Astrocyte of the hippocampus (primary cell): ENCODE measurements around the gene TUBA1A.
"Not testable (repeated sequence)": the region's sequence is repeated elsewhere in the genome, so short reads cannot be mapped to it uniquely, and the experiment has no call there.

Experiments used
- DNase-seq: peaks from one replicate; pipeline ENCODE4 v3.0.0; 2011; ENCODE audit warnings: low read depth, low spot score

Gene TUBA1A

GRCh38 chr12:49154221-49154620, 34.7 kb downstream of the TUBA1A start:
- no peak for DNase-seq

DNA sequence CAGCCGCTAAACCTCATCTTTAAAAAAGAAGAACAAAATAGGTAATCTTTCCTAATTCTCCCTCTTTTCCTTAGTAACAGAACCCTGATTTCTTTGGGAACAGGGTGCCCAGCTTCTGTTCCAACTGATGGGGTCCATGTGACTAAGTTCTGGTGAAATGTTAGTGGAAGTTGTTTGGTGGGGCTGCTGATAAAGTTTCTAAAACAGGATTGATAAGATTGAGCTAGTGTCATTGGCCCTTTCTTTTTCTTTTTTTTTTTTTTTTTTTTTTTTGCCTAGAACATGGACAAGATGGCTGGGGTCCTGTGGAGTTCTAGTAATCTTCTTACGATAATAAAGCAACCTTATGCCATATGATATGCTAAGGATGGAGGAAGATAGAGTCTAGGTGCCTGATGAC, 41.5 kb downstream of the TUBA1A start:
- no peak for DNase-seq

DNA sequence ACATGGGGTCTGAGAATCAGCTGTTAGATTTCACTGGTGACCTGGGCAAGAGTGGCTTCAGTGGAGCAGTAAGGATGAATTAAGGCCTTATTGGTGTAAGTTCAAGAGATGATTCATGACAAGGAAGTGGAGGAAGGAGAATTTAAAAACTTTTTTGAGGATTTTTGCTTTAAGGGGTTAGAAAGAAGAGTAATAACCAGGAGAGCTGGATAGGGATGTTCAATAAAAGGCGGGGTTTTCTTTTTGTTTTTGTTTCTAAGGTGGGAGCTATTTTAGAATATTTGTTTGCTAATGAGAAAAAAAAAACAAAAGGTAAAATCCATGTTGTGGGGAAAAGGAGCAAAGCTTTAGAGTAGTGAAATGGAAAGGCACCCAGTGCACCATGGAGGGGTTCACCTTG, 42.5 kb downstream of the TUBA1A start:
- DNase-seq: no peak

GRCh38 chr12:49144384-49144783, 44.5 kb downstream of the TUBA1A start:
- DNase-seq: no peak

- DNase-seq: no peak
Measured at GRCh38 chr12:49138999-49139398, 49.9 kb downstream of the TUBA1A start.

- DNase-seq: no peak
Measured at GRCh38 chr12:49138587-49138986, 50.3 kb downstream of the TUBA1A start.

GRCh38 chr12:49137476-49137875, 51.4 kb downstream of the TUBA1A start:
- no peak for DNase-seq

- not testable (repeated sequence) for DNase-seq
Measured at GRCh38 chr12:49136997-49137396, 51.9 kb downstream of the TUBA1A start.
